NCI-H1694 (cell line): ENCODE measurements around the gene HECA.
"Not testable (repeated sequence)": the region's sequence is repeated elsewhere in the genome, so short reads cannot be mapped to it uniquely, and the experiment has no call there.

Experiments used
- DNase-seq: peaks from one replicate; lab custom pipeline; 2025; lab: John Stamatoyannopoulos, UW

The HECA gene, protein sequence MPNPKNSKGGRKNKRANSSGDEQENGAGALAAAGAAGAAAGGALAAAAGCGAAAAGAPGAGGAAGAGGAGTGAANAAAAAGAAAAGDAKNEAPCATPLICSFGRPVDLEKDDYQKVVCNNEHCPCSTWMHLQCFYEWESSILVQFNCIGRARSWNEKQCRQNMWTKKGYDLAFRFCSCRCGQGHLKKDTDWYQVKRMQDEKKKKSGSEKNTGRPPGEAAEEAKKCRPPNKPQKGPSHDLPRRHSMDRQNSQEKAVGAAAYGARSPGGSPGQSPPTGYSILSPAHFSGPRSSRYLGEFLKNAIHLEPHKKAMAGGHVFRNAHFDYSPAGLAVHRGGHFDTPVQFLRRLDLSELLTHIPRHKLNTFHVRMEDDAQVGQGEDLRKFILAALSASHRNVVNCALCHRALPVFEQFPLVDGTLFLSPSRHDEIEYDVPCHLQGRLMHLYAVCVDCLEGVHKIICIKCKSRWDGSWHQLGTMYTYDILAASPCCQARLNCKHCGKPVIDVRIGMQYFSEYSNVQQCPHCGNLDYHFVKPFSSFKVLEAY

GRCh38 chr6:139134817-139135577 lies at the start of gene HECA:
HECA (plus strand) TSS chr6:139135080; CDS start chr6:139135397, 317 bp downstream.
- DNase-seq = peak; percentile 55

- DNase-seq = no peak
These were observed 43.1 kb upstream of the HECA start for GRCh38 chr6:139091826-139092225.

DNA sequence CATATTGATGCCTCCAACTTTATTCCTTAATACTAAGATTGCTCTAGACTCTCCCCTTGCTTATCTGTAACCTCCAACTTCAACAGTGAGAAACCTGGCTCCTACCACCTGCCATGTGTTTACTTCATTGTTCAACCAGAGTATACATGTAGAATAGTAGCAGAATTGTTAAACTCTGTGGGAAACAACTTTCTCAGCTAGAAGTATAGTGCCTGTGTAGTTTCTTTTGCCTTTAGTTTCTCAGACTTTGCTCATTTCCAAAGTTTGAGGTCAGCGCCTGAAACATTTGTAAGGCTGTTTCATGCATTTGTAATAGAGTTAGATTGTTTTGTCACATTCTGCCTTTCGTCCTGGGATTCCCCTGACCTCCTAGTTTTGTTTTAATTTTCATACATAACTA lies 34.9 kb upstream of the HECA start:
- DNase-seq = no peak

- no peak for DNase-seq
These were observed 27.8 kb upstream of the HECA start for GRCh38 chr6:139107051-139107450.

DNA sequence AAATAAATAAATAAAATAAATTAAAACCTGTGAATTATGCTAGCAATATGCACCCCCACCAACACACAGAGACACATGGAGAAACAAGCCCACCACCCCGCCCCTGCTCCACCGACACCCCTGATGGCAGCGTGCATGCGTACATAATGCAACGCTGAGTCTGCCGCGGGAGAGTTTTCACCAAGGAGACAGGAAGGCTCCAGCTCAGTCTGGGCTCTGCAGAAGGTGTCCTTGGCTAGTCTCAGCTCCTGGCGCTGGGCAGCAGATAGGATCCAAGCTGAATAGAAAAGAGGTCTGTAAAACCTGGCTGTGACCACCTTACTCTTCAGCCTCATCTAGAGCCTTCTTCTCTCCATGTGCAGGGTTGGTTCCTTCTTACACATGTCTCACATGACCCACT lies 26.5 kb upstream of the HECA start:
- DNase-seq = no peak

GRCh38 chr6:139109558-139109957 lies 25.3 kb upstream of the HECA start:
- peak; percentile 2 for DNase-seq

DNA sequence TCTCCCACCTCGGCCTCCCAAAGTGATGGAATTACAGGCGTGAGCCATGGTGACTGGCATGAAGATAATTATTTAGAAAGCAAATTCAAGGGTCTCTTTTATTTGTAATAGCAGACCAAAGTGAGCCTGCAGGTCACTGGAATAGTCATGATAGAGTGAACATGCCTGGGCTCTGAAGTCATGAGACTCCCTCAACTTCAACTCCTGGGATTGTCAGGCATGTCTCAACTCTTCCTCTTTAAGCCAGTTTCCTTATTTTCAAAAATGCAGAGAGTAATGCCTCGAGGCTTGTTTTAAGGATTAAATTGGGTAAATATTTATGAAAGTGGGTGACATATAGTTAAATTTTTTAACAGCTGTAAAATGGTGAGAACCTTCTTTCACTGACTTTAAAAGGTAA lies 22.7 kb upstream of the HECA start:
- DNase-seq = no peak

GRCh38 chr6:139112561-139112960 lies 22.3 kb upstream of the HECA start:
- DNase-seq = no peak

DNA sequence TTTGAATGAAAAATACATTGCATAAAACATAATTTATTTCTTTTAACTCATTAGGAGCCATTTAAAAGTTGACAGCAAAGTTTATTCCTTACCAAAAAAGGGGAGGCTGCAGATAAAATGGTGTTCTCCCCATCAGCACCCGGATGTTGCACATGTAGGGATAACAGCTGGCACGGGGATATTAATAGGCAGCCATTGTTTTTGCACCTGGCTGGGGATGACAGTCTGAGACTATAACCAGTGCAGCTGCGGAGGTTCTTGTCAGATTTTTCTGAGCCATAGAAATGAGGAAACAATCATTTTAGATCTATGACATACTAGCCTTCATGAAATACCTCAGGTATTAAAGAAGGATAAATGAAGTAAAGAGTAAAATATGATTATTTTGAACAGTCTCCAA lies 20.1 kb upstream of the HECA start:
- no peak for DNase-seq

DNA sequence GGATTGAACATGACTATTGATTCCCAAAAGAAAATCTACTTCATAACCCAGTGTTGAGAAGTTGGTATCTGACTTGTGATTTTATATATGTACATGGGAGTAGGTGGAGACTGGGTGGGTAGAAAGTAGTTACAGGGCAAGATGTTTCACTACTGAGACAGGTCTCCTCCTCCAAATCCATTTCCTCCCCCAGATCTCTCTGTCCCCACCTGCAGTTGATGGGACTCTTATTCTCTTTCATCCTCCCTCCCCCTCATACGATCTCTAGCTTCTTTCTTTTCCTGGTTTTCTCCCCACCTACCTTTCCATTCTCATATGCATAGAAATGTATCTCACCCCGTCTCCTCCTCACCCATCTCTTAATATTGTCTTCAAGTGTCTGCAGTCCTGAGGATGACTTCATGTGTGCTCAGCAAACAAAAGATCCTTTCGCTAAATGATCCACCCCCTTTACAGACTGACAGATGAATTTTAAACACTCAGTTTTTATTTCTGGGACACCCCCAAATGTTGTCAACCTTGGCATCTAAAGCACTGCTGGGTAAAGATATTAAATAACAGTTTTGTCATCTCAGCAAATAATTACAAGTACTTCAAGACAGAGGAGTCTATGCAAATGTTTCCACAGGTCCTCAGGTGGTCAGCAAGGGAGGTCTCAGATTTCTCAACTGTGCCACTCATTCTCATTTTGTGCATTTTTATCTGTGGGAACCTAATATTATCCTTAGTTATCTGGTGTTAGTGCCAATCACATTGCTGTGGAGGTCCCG lies 18.7 kb upstream of the HECA start:
- DNase-seq = no peak

DNA sequence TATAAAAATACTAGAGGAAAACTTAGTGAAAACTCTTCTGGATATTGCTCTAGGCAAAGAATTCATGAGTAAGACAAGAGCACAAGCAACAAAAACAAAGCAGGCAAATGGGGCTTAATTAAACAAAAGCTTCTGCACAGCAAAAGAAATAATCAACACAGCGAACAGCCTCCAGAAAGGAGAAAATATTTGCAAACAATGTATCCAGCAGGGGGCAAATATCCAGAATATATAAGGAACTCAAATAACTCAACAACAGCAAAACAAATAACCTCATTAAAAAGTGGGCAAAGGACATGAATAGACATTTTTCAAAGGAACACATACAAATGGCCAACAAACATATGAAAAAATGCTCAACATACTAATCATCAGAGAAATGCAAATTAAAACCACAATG lies 17.1 kb upstream of the HECA start:
- DNase-seq = no peak

DNA sequence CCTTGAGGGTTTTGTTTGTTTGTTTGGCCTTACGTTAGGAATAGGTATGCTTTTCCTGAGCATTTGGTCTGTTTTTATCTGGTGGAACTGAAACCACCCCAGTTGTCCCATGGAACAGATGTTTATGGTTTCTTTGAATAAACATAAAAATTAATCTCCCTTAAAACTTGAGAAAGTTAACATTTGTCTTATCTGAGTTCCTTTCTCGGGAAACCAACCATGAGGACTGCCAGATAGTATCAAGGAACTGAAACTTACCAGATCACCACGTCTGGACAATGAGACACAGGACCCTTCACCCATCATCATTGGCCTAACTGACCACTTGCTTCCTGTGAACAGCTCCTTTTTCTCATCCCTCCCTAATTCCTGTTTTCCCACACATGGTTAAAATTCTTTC lies 15.3 kb upstream of the HECA start:
- no peak for DNase-seq

GRCh38 chr6:139122823-139123222 lies 12.1 kb upstream of the HECA start:
- DNase-seq = not testable (repeated sequence)

- no peak for DNase-seq
These were observed 9.8 kb upstream of the HECA start for GRCh38 chr6:139124887-139125672.

GRCh38 chr6:139126255-139126654 lies 8.6 kb upstream of the HECA start:
- no peak for DNase-seq

DNA sequence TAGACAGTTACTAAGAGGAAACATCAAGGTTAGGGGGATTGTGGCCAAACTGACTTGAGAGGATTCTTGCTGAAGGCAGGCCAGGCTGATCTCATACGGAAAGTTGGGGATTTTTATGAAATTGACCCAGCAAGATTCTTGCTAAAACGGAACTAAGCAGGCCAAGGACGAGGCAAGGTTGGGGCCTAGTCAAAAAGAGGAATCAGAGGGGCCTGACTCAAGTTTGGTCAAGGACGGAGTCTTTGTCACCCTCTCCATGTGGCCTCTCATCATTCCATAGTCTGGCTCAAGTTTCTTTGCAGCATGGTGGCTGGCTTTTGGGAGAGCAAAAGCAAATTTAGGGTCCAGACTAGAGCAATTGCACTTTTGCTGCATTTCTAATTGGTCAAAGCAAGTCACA lies 7.9 kb upstream of the HECA start:
- no peak for DNase-seq

DNA sequence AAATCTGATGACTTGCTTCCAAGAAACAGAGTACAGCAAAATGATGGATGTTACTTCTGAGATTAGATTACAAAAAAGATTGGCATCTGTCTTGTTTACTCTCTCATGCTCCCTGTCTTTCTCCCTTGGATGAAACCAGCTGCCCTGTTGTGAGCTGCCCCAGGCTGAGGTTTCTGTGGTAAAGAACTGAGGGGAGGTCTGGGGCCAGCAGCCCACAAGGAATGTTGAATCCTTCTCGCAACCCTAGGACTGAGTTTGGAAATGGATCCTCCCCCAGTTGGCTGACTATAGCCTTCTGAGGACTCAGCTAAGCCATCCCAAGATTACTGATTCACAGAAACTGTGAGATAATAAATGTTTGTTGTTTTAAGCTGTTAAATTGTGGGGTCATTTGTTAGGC lies 5.6 kb upstream of the HECA start:
- no peak for DNase-seq

GRCh38 chr6:139131736-139132280 lies 3.1 kb upstream of the HECA start:
- DNase-seq = no peak

- no peak for DNase-seq
These were observed 1.4 kb upstream of the HECA start for GRCh38 chr6:139133262-139134063.

- DNase-seq = no peak
These were observed 850 bp upstream of the HECA start for GRCh38 chr6:139134064-139134395.
